ENCODE data around the gene RAC3.

DNA sequence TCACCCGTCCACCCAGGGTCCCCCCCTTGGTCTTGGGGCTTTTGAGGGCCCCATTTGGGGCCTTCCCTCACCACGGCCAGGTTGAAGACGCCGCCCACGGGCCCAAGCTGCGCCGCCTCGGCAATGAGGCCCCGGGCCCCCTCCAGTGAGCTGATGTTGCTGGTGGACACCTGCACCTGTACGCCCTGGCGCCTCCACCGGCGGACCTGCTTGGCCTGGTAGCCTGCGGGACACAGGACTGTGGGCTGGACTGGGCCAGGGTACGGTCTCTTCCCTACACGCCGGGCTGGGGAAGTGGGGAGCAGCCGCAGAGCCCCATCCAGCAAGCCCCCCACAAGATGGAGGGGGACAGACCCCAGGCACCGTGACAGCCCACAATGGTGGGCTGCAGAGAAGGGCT lies 51.0 kb downstream of the RAC3 start:
- no peak for TF ChIP-seq ZNF274 (IDR thresholded peaks at IDR 0.05; ENCODE audit: low read depth, low read length)
- TF ChIP-seq SUZ12 (IDR thresholded peaks at IDR 0.05; ENCODE audit: extremely low read depth, insufficient read depth, insufficient read length): no peak
